Brain microvascular endothelial cell (primary cell): ENCODE measurements around the gene PTRH1.

Source experiments
- DNase-seq: peaks from one replicate; pipeline ENCODE4 v3.0.0-alpha.2; 2020
- H3K27ac ChIP-seq: fragments of 250-450 bp; sonication (Bioruptor Pico); 2 replicates; pipeline ENCODE4 v1.5.1; 2020; ENCODE audit warnings: mild to moderate bottlenecking, moderate library complexity
- H3K27me3 ChIP-seq: fragments of 250-450 bp; sonication (Bioruptor Pico); replicated peaks from 2 replicates; pipeline ENCODE4 v1.5.1; 2020; ENCODE audit warnings: mild to moderate bottlenecking
- H3K36me3 ChIP-seq: fragments of 250-450 bp; sonication (Bioruptor Pico); replicated peaks from 2 replicates; pipeline ENCODE4 v1.5.1; 2020; ENCODE audit warnings: mild to moderate bottlenecking
- H3K4me3 ChIP-seq: 2 replicates; pipeline ENCODE4 v1.5.1; 2011; ENCODE audit warnings: low read depth, mild to moderate bottlenecking, control low read depth, low read length, moderate library complexity
- CTCF ChIP-seq: IDR thresholded peaks from 2 replicates; pipeline ENCODE4 v1.5.1; 2011; ENCODE audit warnings: low read depth, mild to moderate bottlenecking, moderate library complexity, low read length, control low read depth, inconsistent platforms; ENCODE audit errors: missing control alignments
- in situ Hi-C: cut with HindIII; loops from 2 replicates; pipeline ENCODE4 v1.10.0; 2017; ENCODE audit warnings: low sequenced_read_pairs, low pct_ligation_motif_present

The PTRH1 gene

GRCh38 chr9:127720031-127720864 lies 4.8 kb upstream of the PTRH1 start:
- H3K4me3 ChIP-seq = no peak overlapping the region
- H3K27ac ChIP-seq = no peak overlapping the region
- no peaks in the 10 kb centered on the region for H3K27me3 ChIP-seq
- TF ChIP-seq CTCF = no peak
- no peak for DNase-seq
- no peaks in the 10 kb centered on the region for H3K36me3 ChIP-seq
- in situ Hi-C loops = no loop called here

- in situ Hi-C loops = no loop called here
- no peak for DNase-seq
- Histone ChIP-seq H3K36me3 (no peaks in the 10 kb centered on the region), H3K27me3 (no peaks in the 10 kb centered on the region), H3K4me3 (no peak overlapping the region), H3K27ac (no peak overlapping the region)
- TF ChIP-seq CTCF = no peak
These were observed 2.3 kb upstream of the PTRH1 start for GRCh38 chr9:127717766-127718165.

GRCh38 chr9:127716412-127716811 lies 949 bp upstream of the PTRH1 start:
- no peak overlapping the region for H3K4me3 ChIP-seq
- in situ Hi-C loops = no loop called here
- H3K27ac ChIP-seq = no peak overlapping the region
- TF ChIP-seq CTCF = no peak
- DNase-seq = no peak
- H3K36me3 ChIP-seq = no peaks in the 10 kb centered on the region
- no peaks in the 10 kb centered on the region for H3K27me3 ChIP-seq

- in situ Hi-C loops = no loop called here
- H3K36me3 ChIP-seq = no peaks in the 10 kb centered on the region
- H3K27me3 ChIP-seq = no peaks in the 10 kb centered on the region
- TF ChIP-seq CTCF = no peak
- peak overlapping the region; percentile 51 for H3K27ac ChIP-seq
- H3K4me3 ChIP-seq = peak overlapping the region; percentile 81
- DNase-seq = no peak
These were observed 453 bp downstream of the PTRH1 start for GRCh38 chr9:127714951-127715469.

GRCh38 chr9:127714020-127714750 lies 1.3 kb downstream of the PTRH1 start:
- H3K4me3 ChIP-seq = peak overlapping the region; percentile 81
- H3K36me3 ChIP-seq = no peaks in the 10 kb centered on the region
- H3K27ac ChIP-seq = no peak overlapping the region
- in situ Hi-C loops = no loop called here
- H3K27me3 ChIP-seq = no peaks in the 10 kb centered on the region
- no peak for DNase-seq
- TF ChIP-seq CTCF = no peak
